HG03558 (cell line): ENCODE measurements around the gene ALS2.
A peak's percentile ranks its signal among the peaks of the same experiment; 100 is the strongest.
"Not testable (repeated sequence)": the region's sequence is repeated elsewhere in the genome, so short reads cannot be mapped to it uniquely, and the experiment has no call there.

Experiments
- ATAC-seq: cut with Tn5 transposase; IDR thresholded peaks from one replicate; pipeline ENCODE4 v1.9.1; 2021; ENCODE audit warnings: moderate number of reproducible peaks; ENCODE audit not compliant: unreplicated experiment; ENCODE audit errors: extremely low read depth

The ALS2 gene

DNA sequence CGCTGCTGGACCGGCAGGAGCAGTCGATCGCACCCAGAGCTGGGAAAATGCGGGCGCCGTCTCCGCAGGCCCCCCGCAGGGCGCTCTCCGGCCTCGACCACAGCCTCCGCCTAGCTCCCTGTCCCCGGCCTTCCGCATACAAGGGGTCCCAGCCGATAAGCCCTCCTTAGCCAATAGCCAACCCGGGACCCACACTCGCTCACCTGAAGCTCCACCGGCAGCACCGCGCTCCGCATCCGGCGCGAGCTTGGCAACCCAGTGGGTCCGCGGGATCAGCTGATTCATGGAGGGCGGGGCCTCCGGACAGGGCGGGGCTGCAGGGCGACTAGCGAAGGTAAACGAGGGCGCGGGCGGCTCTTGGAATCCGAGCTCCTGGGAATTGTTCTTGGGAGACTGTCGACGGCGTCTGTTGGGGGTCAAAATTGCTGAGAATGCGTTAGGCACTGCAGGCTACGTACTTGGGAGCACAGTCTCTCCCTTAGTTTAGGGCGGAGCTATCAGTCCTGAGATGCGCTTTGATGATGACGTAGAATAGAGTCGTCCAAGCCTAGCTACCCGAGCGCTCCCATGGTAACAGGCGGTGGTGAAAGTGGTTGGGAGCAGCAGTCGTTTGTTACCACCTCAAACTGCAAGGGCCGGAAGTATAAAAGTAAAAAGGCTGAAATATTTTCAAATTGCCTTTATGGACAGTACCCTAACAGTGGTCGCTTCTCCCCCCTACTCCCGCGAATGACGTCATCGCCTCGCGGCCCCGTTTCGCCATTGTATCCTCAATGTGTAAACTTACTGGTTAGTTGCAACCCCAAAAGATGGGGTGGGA lies at the start of gene ALS2:
TSS of gene ALS2 (minus strand) at position 260 of the 820 bp plus-strand sequence. CDS start 12,048 bp downstream, outside the sequence.
- peak; percentile 71 for ATAC-seq

DNA sequence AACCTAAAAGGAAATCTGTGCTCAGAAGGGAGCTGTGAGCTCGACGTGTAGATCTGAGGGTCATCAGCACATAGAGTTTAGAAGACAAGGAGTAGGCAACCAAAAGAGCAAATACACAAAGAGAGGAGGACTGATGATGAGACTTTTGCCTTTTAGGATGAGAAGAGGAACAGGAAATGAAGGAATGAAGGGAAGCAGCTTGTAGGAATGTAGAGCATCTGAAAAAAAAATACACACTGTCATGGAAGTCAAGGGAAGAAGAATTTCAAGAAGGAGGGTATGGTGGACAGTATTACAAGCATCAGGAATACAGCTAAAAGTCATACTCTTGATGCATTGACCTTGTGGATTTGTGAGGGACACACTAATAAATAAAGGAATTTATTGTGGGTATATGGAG lies 47.5 kb upstream of the ALS2 start:
- no peak for ATAC-seq

DNA sequence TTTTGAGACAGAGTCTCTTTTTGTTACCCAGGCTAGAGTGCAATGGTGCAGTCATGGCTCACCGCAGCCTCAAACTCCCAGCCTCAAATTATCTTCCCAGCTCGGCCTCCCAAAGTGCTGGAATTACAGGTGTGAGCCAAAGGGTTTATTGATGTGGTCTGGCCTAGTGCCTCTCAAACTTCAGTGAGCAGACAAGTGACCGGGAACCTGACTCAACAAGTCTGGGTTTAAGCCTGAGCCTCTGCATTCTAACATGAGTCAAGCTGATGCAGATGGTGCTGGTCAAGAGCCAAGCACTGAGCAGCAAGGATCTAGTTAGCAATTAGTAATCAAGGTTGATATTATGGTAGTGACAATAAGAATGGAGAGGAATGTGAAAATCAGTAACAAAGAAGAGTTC lies 46.9 kb upstream of the ALS2 start:
- ATAC-seq, result no peak

DNA sequence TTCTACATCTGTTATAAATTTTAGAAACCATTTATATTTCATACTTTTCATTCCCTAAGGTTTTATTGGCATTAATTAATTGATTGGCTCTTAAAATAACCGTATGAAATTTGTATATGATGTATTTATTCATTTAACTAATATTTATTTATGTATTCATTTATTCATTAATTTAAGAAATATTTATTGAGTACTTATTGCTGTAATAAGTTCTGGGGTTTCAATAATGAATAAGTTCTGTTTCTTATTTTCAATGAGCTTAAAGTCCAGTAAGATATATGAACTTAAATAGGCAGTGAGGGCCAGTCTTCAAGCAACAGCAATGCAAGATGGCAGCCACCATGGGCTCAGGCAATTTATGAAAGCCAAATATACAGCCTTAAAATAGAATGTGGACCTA lies 43.5 kb upstream of the ALS2 start:
- ATAC-seq, result no peak

DNA sequence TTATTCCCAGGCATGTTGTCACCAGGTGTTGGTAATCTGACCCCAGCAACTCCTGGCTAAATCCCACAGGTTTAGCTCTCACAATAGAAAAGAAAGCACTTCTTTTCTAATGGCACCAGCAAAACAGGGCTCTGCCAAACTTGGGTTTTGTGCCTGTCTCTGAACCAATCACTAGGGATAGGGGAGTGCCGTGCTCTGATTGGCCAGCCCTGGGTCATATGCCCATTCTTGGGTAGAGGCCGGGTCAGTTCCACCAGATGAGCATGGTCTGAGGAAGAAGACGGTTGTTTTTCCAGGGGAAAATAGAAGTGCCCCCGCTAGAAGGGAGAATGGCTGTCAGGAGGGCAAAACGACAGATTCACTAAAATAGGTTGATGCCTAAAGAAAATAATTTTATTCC lies 40.3 kb upstream of the ALS2 start:
- no peak for ATAC-seq

DNA sequence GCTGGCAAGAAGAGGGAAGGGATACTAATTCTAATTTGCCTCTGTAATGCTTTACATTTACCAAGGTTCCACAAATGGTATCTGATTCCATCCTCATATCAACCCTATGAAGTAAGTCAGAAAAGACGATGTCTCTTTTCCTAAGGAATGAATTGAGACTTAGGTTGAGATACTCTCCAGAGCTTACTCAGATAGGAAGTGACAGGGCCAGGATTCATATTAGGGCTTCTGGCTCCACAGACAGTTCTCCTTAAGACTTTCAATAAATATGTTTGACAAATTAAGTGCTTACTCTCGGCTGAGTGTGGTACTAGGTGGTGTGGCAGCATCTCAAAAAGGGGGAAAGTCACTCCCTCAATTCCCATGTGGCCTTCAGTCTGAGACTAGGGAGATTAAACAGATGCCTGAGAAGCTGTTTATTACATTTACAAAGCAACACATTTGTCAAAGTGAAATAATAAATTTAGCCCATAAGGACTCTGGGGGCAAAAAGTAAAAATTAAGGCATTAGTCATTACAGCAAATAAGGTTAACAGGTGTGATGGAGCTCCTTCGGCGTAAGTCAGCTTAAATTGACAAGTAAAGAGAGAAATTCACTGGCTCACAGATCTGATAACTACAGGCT lies 39.8 kb upstream of the ALS2 start:
- no peak for ATAC-seq

DNA sequence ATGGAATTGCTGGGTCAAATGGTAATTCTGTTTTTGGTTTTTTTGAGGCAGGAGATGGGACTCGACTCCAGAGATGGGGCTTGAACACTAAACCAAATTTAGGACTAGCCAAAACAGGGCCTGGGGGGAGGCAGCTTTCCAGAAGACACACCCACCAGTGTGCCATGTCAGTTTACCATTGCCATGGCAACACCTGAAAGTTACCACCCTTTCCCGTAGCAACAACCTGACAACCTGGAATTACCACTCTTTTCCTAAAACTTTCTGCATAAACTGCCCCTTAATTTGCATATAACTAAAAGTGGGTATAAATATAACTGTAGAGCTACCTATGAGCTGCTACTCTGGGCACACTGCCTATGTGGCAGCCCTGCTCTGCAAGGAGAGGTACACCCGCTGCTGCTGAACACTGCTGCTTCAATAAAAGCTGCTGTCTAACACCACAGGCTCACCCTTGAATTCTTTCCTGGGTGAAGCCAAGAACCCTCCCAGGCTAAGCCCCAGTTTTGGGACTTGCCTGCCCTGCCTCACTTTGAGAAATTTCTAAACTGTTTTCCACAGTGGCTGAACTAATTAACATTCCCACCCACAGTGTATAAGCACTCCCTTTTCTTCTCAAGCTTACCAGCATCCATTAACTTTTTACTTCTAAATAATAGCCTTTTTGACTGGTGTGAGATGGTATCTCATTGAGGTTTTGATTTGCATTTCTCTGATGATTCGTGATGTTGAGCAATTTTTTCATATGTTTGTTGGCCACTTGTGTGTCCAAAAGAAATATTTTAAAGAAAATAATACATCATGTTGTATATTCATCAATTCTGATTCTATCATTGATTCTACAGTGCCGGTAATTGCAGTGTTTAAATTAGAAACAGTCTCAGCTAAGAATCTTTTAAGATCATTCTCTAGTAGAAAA lies 36.2 kb upstream of the ALS2 start:
- ATAC-seq, result no peak

DNA sequence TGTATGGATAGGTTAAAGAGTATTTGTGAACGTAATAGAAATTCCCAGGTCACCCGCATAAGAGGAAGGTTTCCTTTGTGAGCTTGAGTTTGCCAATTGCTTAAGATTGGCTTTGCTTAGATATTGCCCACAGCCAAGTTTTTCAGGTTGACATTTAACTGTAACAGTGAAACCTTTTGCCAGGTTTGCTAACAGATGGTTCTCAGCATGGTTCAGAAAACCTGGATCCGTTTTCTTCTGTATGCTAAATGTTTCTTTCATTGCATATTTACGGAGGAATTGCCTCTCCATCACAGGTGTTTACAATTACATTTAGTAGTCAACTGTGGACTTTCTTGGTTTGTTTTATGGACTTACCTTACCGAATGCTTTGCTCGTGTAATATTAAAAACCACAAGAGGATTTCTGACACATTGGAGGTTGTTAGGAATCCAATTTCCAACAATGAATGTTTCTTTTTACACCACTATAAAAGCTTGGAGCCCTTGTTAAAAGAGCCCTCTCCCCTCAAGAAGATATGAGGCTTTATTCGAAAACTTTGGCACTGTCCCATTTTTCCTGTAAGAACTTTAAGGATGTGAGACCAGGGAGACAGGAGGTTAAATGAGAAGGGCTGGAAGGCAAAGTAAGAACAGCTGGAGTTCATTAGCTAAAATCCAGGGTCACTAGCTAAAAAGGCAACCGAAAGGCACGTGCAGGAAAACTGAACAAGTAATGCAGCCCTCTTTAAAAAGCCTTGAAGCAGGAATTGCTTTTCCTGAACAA lies 33.4 kb upstream of the ALS2 start:
- ATAC-seq, result no peak

DNA sequence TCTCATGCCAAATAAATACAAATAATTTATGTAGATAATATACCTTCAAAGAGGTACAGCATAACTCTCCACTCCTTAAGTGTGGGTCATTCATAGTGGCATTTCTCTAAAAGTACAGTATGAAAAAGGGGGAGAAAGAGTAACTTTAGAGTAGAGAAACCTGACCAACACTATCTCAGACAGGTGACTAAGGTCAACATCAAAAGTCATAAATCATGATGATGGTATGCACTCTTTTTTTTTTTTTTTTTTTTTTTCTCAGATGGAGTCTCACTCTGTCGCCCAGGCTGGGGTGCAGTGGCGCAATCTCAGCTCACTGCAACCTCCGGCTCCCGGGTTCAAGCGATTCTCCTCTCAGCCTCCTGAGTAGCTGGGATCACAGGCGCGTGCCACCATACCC lies 29.9 kb upstream of the ALS2 start:
- ATAC-seq, result not testable (repeated sequence)

DNA sequence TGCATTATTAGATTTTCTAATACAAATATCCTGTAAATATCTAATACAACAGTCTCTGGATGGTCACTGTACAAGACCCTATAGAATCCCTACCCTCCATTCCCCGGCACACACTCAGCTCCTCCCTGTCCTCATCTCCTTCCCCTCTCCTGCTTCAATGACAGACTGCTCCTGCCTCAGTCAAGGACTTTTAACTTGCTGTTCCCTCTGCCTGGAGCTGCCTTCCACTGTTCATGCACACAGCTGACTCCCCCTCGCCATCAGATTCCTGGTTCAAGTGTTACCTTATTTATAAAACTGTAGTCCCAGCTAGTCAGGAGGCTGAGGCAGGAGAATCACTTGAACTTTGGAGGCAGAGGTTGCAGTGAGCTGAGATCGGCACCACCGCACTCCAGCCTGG lies 28.9 kb upstream of the ALS2 start:
- no peak for ATAC-seq

DNA sequence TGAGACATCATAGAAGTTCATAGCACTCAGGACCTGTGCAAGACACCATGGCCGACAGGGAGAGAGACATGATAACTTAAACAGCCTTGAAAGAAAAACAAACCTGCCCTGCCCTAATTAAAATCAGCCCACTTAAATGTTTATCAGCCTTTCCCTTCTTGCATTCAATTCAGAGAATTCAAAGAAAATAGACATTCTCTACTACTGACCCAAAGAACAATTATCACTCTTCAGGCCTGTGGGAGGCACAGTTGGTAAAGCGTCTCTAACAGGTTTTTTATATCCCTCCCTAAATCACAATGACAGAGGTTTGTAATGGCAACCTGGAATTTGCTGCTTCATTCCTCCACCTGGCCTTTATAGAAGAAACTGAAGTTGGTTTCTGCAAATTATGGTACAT lies 27.3 kb upstream of the ALS2 start:
- no peak for ATAC-seq

DNA sequence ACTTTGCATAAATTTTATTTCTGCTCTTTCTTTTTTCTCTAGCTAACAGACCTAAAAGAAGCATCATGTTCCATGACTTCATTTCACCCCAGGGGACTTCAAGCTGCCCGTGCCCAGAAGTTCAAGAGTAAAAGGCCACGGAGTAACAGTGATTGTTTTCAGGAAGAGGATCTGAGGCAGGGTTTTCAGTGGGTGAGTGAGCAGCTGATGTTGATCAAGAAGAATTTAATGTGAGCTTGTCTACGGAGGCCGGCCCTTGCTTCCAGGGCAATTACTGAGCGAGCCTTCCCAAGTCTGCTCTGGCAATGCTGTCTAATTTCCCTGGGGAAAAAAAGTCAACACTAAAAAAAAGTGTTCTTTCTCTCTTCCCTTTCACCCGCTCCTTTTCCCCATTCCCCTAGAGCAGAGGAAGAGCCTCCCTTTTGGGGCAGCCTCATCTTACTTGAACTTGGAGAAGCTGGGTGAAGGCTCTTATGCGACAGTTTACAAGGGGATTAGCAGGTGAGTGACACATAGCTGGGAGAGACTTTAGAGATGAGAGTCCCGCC lies 26.8 kb upstream of the ALS2 start:
- no peak for ATAC-seq

DNA sequence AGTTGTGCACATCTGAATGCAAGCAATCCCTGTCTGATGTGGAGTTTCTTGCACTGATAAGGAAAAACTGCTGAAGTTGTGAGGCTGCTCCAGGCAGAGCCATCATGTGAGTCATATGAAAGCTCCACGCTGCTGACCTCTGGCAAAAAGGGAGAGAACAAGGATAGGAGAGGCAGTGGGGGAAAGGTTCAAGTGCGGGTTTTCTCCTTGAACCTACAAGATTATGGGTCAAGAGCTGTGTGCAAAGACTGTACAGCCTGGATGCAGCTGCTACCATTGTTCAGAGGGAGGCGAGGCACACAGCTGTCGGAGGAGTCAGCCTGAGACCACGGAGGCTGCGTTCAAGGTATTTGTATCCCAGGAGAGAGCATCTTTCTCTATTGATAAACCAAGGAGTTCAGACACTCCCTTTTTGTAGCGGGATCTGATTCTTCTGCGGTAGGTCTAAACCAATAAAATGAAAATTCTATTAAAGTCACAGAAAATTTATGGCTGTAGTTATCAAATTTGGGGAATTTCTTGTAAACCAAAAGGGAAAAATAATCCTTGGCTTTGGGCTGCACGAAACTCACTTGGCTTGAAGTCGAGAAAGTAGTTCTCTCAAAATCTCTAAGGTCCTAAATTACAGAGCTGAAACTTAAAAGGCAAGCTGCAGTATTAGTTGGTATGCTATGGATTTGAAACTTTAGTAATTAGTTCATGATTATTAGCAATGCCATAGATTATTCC lies 25.9 kb upstream of the ALS2 start, which contains the start of gene CDK15:
TSS of gene CDK15 (plus strand) at position 96 of the 729 bp plus-strand sequence. CDS start at position 224, 128 bp downstream.
- no peak for ATAC-seq

DNA sequence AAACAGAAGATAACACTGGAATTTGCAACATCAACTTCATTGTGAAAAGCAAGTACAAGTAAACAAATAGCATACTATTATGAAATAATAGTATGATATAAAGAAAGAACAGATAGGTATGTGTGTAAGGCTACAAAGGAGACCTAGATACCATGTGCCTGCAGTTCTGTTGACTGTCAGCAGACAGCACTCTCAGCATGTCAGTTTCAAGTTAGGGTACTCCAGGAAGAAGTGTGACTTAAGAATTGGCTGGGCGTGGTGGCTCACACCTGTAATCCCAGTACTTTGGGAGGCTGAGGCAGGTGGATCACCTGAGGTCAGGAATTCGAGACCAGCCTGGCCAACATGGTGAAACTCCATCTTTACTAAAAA lies 18.2 kb upstream of the ALS2 start:
- ATAC-seq, result not testable (repeated sequence)

DNA sequence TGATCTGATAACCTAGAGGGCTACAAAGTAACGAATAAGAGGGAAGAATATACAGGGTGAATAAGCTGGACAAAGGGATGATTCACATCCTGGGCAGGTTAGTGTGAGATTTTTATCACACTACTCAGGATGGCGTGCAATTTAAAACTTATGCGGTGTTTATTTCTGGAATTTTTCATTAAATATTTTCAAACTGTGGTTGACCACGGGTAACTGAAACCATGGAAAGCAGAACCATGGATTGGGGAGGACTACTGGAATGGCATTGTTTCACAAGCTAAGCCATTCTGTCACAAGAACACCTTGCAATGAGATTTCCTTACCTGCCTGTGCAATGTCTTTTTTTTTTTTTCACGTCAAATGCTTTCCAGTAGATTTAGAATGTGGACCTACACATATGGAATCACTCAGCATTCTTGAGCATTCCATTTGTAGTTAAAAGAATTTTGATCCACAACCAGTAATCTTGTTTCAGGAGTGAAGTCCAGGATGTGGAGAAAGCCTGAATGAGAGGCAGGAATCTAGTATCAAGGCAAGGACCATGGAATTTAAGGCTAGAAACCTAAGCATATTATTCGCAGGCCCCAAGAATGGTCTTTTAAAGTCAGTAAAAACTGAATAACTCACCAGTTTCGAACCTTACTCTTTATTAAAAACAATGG lies 17.6 kb upstream of the ALS2 start:
- ATAC-seq, result no peak

DNA sequence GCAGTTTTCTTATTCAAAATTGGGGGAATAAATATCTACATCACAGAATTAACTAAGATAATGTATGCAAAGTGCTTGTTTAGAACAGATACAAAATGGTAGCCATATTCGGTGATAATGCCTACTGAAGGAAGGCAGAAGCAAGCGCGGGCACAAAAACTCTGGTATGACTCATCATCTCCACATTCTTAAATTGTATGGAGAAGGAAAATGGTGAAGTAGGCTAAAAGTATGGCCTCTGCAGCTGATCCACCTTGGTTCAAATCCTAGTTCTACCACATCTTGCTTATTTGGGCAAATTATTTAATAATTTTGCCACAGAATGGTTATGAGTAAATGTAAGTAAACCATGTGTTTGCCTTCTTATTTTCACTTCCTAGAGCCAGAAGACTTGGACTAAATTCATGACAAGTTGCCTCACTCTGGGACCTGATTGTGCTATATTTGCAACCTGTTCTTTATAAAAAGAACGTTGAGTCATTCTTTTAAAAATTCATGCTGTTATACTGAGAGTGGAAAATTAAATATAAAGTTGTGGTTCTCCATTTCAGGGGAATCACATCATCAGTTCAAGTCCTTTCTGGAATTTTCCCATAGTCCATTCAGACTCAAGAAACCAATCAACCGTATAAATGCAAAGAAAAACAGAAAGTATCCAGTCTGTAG lies 16.6 kb upstream of the ALS2 start:
- ATAC-seq, result no peak

DNA sequence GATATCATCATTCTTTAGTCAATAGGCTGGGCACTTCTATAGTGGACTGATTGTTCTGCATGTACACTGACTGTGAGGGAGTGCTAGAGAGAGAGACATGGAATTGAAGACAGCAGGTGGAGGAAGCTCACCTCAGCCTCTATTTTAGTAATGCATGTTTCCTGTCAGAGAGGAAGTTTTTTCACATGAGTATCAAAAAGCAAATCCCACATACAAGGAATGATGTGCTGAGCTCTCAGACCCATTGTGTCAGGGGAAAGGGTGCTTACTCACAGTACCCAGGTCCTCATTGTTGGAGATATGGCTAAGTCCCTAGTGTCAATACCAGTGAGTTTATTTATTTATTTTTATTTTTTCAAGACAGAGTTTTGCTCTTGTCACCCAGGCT lies 15.7 kb upstream of the ALS2 start:
- ATAC-seq, result no peak
